Right lobe of liver (tissue), 4 donors: Measurements from ENCODE around the gene FLAD1.

Source experiments
- CTCF ChIP-seq, 4 donors: fragments of 200-600 bp in 3 of 4; fragments of 450-650 bp in 1 of 4; IDR thresholded peaks; one replicate each; pipeline versions ENCODE4 v1.5.1 to v1.8.0; 2016 to 2022; ENCODE audit warnings: antibody characterized with exemption in 4 of 4, mild to moderate bottlenecking in 2 of 4
- POLR2A ChIP-seq: fragments of 450-650 bp; IDR thresholded peaks from one replicate; pipeline ENCODE4 v1.6.1; 2017; ENCODE audit warnings: antibody characterized with exemption, mild to moderate bottlenecking
- donor health status: DM: no; HTN: no; CAD: no.
- donor health status: DM: no; HTN: no; CAD: no.
- donor health status: DM: no; HTN: yes; CAD: no.

DNA sequence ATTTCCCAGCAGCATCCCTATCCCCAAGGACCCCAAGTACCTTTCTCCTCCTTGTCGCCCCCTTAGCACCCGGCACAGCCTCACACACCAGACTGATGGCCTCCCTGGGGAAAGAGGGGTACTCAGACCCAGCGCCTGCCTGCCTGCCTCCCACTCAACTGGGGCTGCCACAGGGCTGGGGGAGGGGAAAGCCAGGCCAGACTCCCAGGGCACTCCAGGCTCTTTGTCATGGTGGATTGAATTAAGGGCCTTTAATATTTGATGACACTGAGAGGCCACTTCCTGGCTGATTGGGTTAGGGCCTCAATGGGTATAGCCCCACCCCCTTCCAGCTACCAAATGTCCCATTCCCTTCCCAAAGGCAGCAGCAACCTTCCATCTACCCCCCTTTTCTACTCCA is 14.4 kb upstream of the FLAD1 start:
- TF ChIP-seq CTCF (IDR thresholded peaks at IDR 0.05) (no peak), POLR2A (no peak)
